Activated CD4-positive, CD25-positive, alpha-beta regulatory T cell treated with anti-CD3 and anti-CD28 coated beads, Interleukin-2, amount 50 U/mL, for 16 hours (primary cell): ENCODE data around the gene C19orf25.

Experiments
- DNase-seq: peaks from one replicate; pipeline ENCODE4 v3.0.0-alpha.2; 2020; ENCODE audit warnings: low read depth, low spot score

C19orf25 gene

GRCh38 chr19:1496714-1497577 is 17.9 kb upstream of the C19orf25 start:
- DNase-seq: no peak

GRCh38 chr19:1495799-1496713 is 17.0 kb upstream of the C19orf25 start:
- no peak for DNase-seq

- no peak for DNase-seq
Measured at GRCh38 chr19:1495051-1495798, 16.2 kb upstream of the C19orf25 start.

DNA sequence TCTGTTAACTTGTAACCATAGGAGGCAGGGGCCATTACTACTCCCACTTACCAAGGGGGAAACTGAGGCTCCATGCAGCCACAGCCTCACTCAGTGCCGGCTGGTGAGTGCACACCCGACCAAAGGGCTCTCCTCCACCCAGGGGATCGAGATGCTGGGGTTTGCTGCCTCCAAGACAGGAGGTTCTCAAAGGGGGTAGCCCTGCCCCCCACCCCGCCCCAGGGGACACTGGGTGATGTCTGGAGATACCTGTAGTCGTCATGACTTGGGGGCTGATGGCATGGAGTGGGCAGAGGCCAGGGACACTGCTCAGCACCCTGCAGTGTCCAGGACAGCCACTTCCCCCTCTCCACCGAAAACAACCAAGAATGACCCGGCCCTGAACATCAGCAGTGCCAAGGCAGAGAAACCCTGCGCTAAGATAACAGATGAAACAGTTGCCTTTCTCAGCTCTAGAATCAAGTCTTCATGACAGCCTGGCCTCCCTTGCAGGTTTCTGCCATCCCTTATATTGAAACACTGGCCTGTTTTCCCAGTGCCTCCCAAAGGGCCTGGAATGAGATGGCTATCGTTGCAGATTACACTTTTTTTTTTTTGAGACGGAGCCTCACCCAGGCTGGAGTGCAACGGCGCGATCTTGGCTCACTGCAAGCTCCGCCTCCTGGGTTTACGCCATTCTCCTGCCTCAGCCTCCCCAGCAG is 15.2 kb upstream of the C19orf25 start:
- DNase-seq: no peak

GRCh38 chr19:1492474-1493006 is 13.5 kb upstream of the C19orf25 start:
- no peak for DNase-seq

GRCh38 chr19:1491849-1492170 is 12.8 kb upstream of the C19orf25 start:
- no peak for DNase-seq

- DNase-seq: no peak
Measured at GRCh38 chr19:1491114-1491848, 12.3 kb upstream of the C19orf25 start, which contains the start of gene REEP6. Gene REEP6, plus strand, starts transcription at chr19:1491181. Its CDS starts 89 bp downstream, at chr19:1491270.

DNA sequence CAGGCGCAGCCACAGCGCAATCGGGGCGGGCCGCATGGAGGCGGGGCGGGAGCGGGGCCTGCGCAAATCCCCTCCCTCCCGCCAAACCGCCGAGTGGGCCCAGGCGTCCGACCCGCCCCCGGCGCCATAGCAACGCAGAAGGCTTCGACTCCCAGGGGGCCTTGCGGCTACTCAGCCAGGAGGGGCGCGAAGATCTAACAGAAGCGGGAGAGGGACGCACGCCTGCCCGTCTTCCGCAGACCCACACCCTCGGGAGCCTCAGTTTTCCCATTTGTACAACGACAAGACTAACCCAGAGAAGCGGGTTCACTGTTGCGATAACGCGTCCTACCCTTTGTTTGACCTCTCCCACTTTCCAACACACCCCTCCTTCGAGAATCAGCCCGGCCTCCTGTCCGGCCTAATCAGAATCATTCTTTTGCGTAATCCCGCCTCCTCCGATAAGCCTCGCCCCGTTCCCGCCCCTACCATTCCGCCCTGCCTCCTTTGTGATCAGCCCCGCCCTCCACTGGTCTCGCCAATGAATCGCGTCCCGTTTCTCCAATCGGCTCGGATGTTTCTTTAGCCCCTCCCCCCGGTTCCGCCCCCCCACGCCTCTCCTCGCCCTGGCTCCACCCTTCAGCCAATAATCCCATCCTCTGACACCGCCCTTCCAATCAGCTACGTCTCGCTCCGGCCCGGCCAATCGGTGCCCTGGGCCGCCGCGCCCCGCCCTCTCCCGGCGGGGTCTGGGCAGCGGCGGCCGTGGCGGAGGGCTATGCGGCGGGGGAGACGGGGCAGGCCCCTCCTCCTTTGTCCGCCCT is 11.5 kb upstream of the C19orf25 start, which contains the start of gene PCSK4:
PCSK4 (minus strand) TSS at position 40 of the 803 bp plus-strand sequence; CDS start at position 36, 4 bp downstream.
- peak; percentile 95 for DNase-seq

DNA sequence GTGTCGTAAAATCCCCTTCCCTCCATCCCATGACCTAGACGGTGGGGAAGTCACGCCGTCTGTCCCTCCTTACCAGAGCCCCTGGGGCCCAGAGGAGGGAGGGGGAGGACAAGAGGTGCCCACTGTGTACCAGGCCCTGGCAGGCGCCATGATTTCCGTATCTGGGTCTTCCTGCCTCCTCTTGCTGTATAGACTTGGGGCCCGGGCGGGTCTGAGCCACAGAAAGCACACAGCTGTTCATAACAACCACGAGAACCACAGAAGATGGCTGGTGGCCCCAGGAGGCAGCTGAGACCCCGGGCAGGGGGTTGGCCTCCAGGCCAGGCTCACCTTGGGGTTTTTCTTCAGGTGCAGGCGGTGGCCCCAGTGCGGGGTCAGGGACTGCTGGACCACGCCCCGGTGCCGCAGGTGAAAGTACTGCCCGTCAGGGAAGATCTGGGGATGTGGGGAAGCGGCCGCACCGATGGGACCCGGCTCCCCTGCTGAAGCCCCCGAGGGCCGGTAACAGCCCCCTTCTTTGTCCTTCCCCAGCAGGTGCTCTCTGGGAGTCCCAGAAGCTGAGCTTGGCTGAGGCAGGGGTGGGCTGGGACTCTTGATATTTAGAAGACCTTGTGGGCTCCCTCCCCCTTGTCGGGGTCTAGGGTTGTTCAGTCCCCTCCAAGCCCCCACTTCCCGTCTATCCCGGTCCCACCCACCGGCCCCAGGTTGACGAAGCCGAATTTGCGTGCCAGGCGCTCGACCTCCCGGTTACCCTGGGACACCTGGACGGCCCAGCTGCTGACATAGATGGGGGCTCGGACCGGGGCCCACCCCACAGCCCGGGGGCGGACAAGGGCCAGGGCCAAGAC is 10.7 kb upstream of the C19orf25 start:
- DNase-seq: no peak

DNA sequence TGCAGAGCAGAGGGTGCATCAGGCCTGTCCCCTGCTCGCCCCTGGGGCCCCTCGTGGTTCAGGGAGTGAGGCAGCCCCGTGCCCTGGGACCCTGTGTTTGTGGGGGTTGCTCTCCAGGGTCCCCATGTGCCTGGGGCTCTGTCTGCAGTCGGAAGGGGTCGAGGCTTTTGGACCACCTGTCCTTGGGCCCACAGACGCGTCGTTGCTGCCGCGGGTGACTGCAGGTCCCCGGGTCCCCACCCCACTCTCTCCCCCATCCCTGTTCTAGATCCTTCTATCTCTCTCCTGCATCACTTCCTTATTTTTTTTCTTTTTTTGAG is 9.2 kb upstream of the C19orf25 start:
- no peak for DNase-seq

GRCh38 chr19:1487576-1488281 is 8.7 kb upstream of the C19orf25 start:
- DNase-seq: no peak

- DNase-seq: no peak
Measured at GRCh38 chr19:1486720-1487575, 7.9 kb upstream of the C19orf25 start.

DNA sequence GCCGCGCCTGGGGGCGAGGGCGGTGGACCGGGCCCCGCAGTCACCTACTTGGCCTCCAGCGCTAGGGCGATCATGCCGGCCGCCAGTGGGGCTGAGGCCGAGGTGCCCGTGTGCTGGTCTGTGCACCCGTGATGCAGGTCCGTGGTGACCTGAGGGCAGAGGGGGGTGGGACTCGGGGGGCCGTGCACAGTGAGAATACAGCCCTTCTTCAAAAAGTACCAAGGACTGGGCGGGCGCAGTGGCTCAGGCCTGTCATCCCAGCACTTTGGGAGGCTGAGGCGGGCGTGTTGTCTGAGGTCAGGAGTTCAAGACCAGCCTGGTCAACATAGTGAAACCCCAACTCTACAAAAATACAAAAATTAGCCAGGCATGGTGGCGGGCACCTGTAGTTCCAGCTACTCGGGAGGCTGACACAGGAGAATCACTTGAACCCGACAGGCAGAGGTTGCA is 5.0 kb upstream of the C19orf25 start:
- DNase-seq: no peak

- DNase-seq: no peak
Measured at GRCh38 chr19:1483131-1483978, 4.3 kb upstream of the C19orf25 start.

DNA sequence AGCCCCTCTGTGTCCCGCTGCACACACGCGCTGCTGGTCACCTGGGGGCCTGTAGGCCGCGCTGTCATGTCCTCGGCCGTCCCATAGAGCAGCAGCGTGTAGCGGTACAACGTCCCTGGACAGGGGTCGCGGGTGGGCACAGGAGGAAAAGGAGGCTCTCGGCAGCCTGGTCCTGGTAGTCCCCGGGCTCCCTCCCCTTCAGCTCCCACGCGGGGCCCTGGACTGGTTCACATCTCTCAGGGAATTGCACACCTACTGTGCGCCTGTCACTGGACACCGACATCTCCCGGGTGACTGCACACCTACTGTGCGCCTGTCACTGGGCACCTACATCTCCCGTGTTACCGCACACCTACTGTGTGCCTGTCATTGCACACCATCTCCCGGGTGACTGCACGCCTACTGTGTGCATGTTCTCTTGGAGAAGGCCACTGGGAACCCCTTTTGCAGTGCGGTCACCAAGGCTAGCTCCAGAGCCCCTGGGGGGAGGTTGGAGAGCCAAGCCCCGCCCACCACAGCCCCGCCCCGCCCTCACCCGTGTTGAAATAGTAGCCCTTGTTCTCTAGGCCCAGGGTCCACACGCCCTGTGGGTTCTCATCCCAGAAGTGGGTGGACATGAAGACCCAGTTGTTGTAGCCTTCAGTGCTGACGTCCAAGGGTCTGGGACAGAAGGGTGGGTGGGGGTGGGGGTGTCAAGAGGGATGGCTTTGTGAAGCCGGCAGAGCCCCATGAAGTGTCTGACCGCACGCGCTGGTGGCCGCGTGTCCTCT is 3.5 kb upstream of the C19orf25 start:
- DNase-seq: no peak
